HEK293T (cell line): ENCODE results near the gene SIM1.

Experiments
- CTCF ChIA-PET: fragments of 350-600 bp; formaldehyde crosslinking; extraction: SDS; loops from one replicate; lab custom pipeline; 2021; ENCODE audit warnings: antibody characterized with exemption, inconsistent platforms; lab: Yijun Ruan, JAX
- POLR2A ChIA-PET: fragments of 350-600 bp; formaldehyde crosslinking; extraction: SDS; loops from one replicate; lab custom pipeline; 2020; ENCODE audit warnings: antibody characterized with exemption, inconsistent platforms; lab: Yijun Ruan, JAX
- DNase-seq: peaks from one replicate; pipeline ENCODE4 v3.0.0; 2012; ENCODE audit warnings: mixed read lengths; ENCODE audit errors: extremely low spot score
- ARNT ChIP-seq: fragments of 450-650 bp; IDR thresholded peaks from 2 replicates; pipeline ENCODE4 v1.6.1; 2017; ENCODE audit warnings: mild to moderate bottlenecking
- BHLHE40 ChIP-seq: fragments of 450-650 bp; IDR thresholded peaks from 2 replicates; pipeline ENCODE4 v1.6.1; 2016; ENCODE audit warnings: mild to moderate bottlenecking, moderate library complexity, borderline replicate concordance
- CTBP1 ChIP-seq: fragments of 450-650 bp; IDR thresholded peaks from 2 replicates; pipeline ENCODE4 v1.6.1; 2016; ENCODE audit warnings: borderline replicate concordance
- ELF4 ChIP-seq: fragments of 450-650 bp; IDR thresholded peaks from 2 replicates; pipeline ENCODE4 v1.6.1; 2017; ENCODE audit warnings: antibody characterized with exemption
- FOXA1 ChIP-seq: fragments of 450-650 bp; IDR thresholded peaks from 2 replicates; pipeline ENCODE4 v1.6.1; 2016; ENCODE audit warnings: mild to moderate bottlenecking
- FOXK2 ChIP-seq: fragments of 450-650 bp; IDR thresholded peaks from 2 replicates; pipeline ENCODE4 v1.6.1; 2016; ENCODE audit warnings: mild to moderate bottlenecking
- FOXM1 ChIP-seq: fragments of 450-650 bp; IDR thresholded peaks from 2 replicates; pipeline ENCODE4 v1.6.1; 2017; ENCODE audit warnings: mild to moderate bottlenecking, borderline replicate concordance
- HDGF ChIP-seq: fragments of 450-650 bp; IDR thresholded peaks from 2 replicates; pipeline ENCODE4 v1.6.1; 2017; ENCODE audit warnings: antibody characterized with exemption, borderline replicate concordance
- L3MBTL2 ChIP-seq: fragments of 450-650 bp; conservative IDR thresholded peaks from 2 replicates; pipeline ENCODE4 v1.6.1; 2016; ENCODE audit warnings: mild to moderate bottlenecking
- LEF1 ChIP-seq: fragments of 450-650 bp; IDR thresholded peaks from 2 replicates; pipeline ENCODE4 v1.6.1; 2017; ENCODE audit warnings: mild to moderate bottlenecking, borderline replicate concordance
- NFRKB ChIP-seq: fragments of 450-650 bp; IDR thresholded peaks from 2 replicates; pipeline ENCODE4 v1.6.1; 2016; ENCODE audit warnings: mild to moderate bottlenecking, moderate library complexity
- SP1 ChIP-seq: fragments of 450-650 bp; IDR thresholded peaks from 2 replicates; pipeline ENCODE4 v1.6.1; 2017
- SUZ12 ChIP-seq: fragments of 450-650 bp; IDR thresholded peaks from 2 replicates; pipeline ENCODE4 v1.6.1; 2016; ENCODE audit warnings: mild to moderate bottlenecking
- TARDBP ChIP-seq: fragments of 450-650 bp; IDR thresholded peaks from 2 replicates; pipeline ENCODE4 v1.6.1; 2016
- ZNF384 ChIP-seq: fragments of 450-650 bp; IDR thresholded peaks from 2 replicates; pipeline ENCODE4 v1.6.1; 2016
- TF ChIP-seq, protein P1 (sequence below): fragments of 450-650 bp; IDR thresholded peaks from 2 replicates; pipeline ENCODE4 v1.6.1; 2016

Gene SIM1

DNA sequence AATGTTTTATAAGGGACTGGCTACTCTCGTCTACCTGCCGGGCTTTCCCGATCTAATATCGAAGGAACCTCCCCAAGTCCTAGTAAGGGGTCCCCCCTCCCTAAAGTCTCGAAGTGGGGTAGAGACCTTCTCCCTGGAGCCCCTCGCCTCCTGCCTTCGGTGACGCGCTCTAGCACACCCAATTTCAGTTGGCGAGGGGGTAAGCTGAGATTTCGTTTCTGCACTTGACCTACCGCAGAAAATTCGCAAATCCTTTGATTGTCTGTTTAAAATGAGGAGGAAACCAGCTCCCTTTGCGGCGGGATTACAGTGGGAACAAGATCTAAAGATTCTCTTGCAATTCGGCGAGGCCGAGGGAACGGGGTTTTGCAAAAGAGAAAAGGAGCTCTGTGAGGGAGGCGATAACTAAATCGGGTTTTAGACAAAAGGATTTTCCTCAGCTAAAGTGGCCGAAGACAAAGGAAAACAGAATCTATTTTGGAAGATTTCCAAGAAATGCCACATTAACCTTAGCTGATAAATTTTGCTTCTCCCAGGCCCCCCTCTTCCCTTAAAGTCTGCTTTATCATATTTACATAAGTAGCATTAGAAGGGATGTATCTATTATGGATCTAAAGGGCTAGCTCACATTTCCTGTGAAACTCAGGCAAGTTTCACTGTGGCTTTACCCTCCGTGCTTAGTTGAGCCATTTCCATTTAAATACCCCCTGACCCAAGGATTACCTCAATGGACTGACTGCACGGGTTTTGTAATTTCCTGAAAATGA is 8.4 kb downstream of the SIM1 start:
- TF ChIP-seq SUZ12, result no peak
- TF ChIP-seq L3MBTL2, result no peak
- TF ChIP-seq CTBP1, result no peak
- no peak for TF ChIP-seq NFRKB
- TF ChIP-seq FOXA1, result no peak
- TF ChIP-seq HDGF, result no peak
- no peak for TF ChIP-seq BHLHE40
- TF ChIP-seq FOXM1, result no peak
- TF ChIP-seq SP1, result no peak
- no peak for TF ChIP-seq LEF1
- TF ChIP-seq FOXK2, result no peak
- no peak for TF ChIP-seq ZNF384
- no peak for TF ChIP-seq ARNT
- no peak for TF ChIP-seq ELF4
- TF ChIP-seq, protein P1, sequence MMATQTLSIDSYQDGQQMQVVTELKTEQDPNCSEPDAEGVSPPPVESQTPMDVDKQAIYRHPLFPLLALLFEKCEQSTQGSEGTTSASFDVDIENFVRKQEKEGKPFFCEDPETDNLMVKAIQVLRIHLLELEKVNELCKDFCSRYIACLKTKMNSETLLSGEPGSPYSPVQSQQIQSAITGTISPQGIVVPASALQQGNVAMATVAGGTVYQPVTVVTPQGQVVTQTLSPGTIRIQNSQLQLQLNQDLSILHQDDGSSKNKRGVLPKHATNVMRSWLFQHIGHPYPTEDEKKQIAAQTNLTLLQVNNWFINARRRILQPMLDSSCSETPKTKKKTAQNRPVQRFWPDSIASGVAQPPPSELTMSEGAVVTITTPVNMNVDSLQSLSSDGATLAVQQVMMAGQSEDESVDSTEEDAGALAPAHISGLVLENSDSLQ, result no peak
- POLR2A ChIA-PET, result no interaction called here
- CTCF ChIA-PET, result no interaction called here
- DNase-seq, result no peak

DNA sequence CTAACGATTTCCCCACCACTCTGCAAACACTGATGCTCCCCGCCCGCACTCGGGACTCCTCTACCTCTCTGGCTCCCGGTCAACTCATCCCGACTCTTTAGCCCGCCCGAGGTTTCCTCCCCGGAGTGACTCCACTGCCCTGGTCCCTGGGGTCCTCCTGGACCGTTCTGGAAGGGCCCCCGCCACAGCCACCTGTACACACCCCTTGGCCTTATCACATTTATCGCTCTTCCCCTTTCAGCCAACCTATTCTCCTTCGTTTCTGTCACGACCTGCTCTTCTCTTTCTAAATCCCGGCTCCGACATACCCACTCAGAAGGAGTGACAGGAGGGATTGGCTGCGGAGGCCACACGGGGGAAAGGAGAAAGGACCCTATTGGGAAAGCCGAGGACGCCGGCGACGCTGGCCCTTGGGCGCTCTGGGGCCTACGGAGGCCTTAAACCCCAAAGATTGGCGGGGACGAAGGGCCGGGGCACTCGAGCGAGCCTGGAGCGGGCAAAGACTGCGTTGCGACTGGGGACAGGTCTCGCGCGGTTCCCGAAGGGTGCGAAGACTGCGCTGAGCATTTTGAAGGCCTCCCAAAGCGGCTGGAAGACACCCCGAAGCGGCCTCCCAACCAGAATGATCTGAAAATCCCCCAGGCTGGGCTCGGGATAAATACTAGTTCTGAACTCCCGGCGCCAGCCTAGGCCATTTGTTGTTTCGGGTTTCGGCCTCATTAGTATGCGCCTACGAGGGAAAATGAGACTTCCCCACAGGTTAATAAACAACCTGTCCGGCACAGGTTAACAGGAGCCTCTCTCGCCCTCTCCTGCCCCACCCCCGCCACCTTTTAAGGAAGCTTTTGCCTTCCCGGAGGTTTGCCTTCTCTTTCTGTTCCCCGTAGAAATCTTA is 9.2 kb downstream of the SIM1 start:
- DNase-seq, result no peak
- TF ChIP-seq L3MBTL2, result no peak
- TF ChIP-seq NFRKB, result no peak
- POLR2A ChIA-PET, result no interaction called here
- CTCF ChIA-PET, result no interaction called here

DNA sequence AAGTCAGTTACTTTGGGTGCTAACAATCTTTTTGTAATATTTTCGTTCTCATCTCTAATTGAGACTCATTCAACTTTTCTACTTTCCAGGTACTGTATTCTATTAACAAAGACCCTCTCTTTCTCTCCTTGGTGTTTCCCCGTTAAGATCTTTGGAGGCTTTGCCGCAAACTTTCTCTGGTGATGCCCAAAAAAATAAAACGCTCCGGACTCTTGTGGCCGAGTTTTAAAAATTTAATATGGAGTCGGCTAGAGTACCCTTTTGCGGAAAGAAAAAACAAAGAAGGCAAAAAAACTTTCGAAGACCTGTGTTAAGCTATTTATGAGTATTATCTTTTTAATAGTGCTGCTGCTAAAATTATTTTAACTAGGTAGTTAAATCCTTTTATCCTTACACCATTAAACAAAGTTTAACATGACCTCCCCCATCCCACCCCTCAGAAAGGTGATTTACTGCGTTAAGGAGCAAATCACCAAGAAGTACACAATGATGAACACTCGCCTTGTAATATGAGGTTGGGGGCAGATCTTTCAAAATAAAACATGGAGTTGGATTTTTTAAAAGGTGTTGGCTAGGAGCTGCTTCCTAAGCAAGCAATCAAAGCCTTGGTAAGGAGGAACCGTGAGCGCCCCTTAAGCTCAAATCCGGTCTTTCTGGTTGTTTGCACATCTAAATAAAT is 10.0 kb downstream of the SIM1 start:
- CTCF ChIA-PET, result no interaction called here
- DNase-seq, result no peak
- TF ChIP-seq L3MBTL2, result no peak
- no peak for TF ChIP-seq HDGF
- no peak for TF ChIP-seq NFRKB
- no peak for TF ChIP-seq LEF1
- TF ChIP-seq FOXK2, result no peak
- TF ChIP-seq, protein P1, result no peak
- no peak for TF ChIP-seq ZNF384
- TF ChIP-seq SUZ12, result no peak
- TF ChIP-seq ELF4, result no peak
- POLR2A ChIA-PET, result no interaction called here

DNA sequence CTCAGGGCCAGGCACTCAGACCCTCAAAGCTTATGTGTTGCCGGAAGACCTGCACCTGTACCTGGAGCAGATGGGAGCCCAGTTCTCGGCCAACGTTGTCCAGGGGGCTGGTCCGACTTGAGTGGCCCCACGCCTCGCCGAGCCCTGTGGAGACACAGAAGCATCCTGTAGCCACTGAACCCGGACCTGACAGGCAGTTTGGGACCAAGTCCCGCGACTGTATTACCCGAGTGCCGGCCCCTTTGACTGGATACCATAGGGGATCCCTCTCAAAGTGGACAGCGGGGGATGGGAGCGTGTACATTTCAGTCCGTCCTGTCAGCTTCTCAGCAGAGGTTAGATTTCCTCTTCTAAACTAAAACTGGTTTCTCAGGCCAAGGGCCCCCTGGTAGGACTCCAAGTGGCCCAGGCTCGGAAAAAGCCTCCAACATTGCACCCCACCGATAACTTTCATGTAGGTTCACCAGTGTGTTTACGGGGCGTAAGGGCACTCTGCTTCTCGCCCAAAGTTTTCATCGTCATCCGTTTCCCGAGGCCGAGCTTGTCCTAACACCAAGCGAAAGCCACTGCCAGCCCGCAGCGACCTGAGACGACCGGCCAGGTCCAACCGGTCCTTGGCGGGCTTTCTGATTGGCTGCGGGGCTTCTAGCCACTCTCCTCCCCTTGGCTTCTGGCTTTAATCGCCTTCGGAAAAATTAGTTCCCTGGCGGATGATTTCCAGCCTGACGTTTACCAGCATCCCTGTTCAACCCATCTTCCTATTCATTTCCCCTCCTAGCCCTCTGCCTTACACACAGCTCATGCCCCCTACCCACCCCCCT is 10.8 kb downstream of the SIM1 start:
- POLR2A ChIA-PET, result no interaction called here
- TF ChIP-seq HDGF (no peak), TARDBP (no peak), L3MBTL2 (no peak), ARNT (no peak), ELF4 (no peak), SP1 (no peak)
- TF ChIP-seq, protein P1, result no peak
- CTCF ChIA-PET, result no interaction called here
- DNase-seq, result no peak

DNA sequence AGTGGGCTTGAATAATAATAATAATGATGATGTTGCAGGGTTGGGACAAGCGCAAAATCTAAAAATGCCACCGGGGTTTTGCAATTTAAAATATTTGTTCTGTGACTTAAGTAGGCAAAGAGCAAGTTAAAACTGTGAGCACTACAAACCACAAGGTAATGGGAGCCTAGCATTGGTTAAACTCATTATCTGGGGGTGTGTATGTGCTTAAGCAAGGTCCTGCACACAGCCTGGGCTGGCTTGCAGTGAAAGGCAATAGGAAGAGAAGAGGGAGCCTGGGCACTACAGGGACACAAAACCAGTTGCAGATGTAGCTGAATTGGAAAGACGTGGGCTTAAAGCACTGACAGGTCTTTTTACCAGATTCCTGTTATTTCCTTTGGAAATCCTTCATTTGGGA is 11.7 kb downstream of the SIM1 start:
- DNase-seq, result no peak
- TF ChIP-seq SP1 (no peak), NFRKB (no peak), LEF1 (no peak), ZNF384 (no peak), CTBP1 (no peak), HDGF (no peak), FOXA1 (no peak), BHLHE40 (no peak), FOXM1 (no peak), L3MBTL2 (no peak), ARNT (no peak), TARDBP (no peak), SUZ12 (no peak), ELF4 (no peak), FOXK2 (no peak)
- TF ChIP-seq, protein P1, result no peak
- ChIA-PET POLR2A (interaction anchor here (1.0 kb wide), 1 partner anchor 12 kb away, joined by 5 read pairs; the partner anchor contains the start of gene SIM1), CTCF (no interaction called here)
